ENCODE data around the gene POLE3.
"Not testable (repeated sequence)": the region's sequence is repeated elsewhere in the genome, so short reads cannot be mapped to it uniquely, and the experiment has no call there.

The POLE3 gene

GRCh38 chr9:113410207-113410864 lies at the start of gene POLE3, which contains the start of gene C9orf43:
Gene POLE3, minus strand, starts transcription at chr9:113410675. Its CDS starts 382 bp downstream, at chr9:113410293.
Gene C9orf43, plus strand, starts transcription at chr9:113410747. Its CDS starts 2,747 bp downstream, at chr9:113413494.
- peak; percentile 77 to 99 (median 94) for DNase-seq

- DNase-seq: no peak
Observed at GRCh38 chr9:113456235-113456634, 45.8 kb upstream of the POLE3 start.

- peak in 2 of 58 donors; percentile 2 to 10 for DNase-seq
Observed at GRCh38 chr9:113454914-113455761, 44.7 kb upstream of the POLE3 start.

GRCh38 chr9:113452113-113452605 lies 41.7 kb upstream of the POLE3 start:
- DNase-seq: no peak

GRCh38 chr9:113449376-113449775 lies 38.9 kb upstream of the POLE3 start:
- no peak for DNase-seq

GRCh38 chr9:113446323-113446740 lies 35.9 kb upstream of the POLE3 start:
- peak in 1 of 58 donors; percentile 46 for DNase-seq

- DNase-seq: no peak
Observed at GRCh38 chr9:113444736-113445135, 34.3 kb upstream of the POLE3 start.

GRCh38 chr9:113437716-113438115 lies 27.2 kb upstream of the POLE3 start:
- not testable (repeated sequence) for DNase-seq

GRCh38 chr9:113436728-113437515 lies 26.4 kb upstream of the POLE3 start:
- no peak for DNase-seq

GRCh38 chr9:113431191-113431590 lies 20.7 kb upstream of the POLE3 start:
- DNase-seq: no peak

- no peak for DNase-seq
Observed at GRCh38 chr9:113428062-113428615, 17.7 kb upstream of the POLE3 start.

GRCh38 chr9:113427629-113428028 lies 17.2 kb upstream of the POLE3 start:
- no peak for DNase-seq

- DNase-seq: no peak
Observed at GRCh38 chr9:113426701-113427100, 16.2 kb upstream of the POLE3 start.

- no peak for DNase-seq
Observed at GRCh38 chr9:113425072-113425471, 14.6 kb upstream of the POLE3 start.

- no peak for DNase-seq
Observed at GRCh38 chr9:113421726-113422125, 11.3 kb upstream of the POLE3 start.

GRCh38 chr9:113417370-113417769 lies 6.9 kb upstream of the POLE3 start:
- DNase-seq: no peak

GRCh38 chr9:113416149-113416721 lies 5.8 kb upstream of the POLE3 start:
- peak in 1 of 58 donors; percentile 2 for DNase-seq

- DNase-seq: peak in 5 of 58 donors; percentile 41 to 75 (median 58)
Observed at GRCh38 chr9:113409883-113410206, 630 bp downstream of the POLE3 start.

- DNase-seq: no peak
Observed at GRCh38 chr9:113409481-113409880, 994 bp downstream of the POLE3 start.

- DNase-seq: peak in 40 of 58 donors; percentile 3 to 66 (median 25)
Observed at GRCh38 chr9:113406873-113407511, 3.5 kb downstream of the POLE3 start.
